AG09319 (cell line): Measurements from ENCODE around the gene C1orf94.

Experiments
- DNase-seq: peaks from one replicate; pipeline ENCODE4 v3.0.0-alpha.2; 2010; ENCODE audit warnings: low read depth; ENCODE audit errors: extremely low read depth
- TF ChIP-seq, protein P1 (sequence below): IDR thresholded peaks from 2 replicates; pipeline ENCODE4 v1.5.1; 2011; ENCODE audit warnings: low read depth, mild to moderate bottlenecking, inconsistent platforms, low read length, moderate library complexity

The C1orf94 gene

GRCh38 chr1:34186741-34187494, 10.2 kb downstream of the C1orf94 start:
- TF ChIP-seq, protein P1, sequence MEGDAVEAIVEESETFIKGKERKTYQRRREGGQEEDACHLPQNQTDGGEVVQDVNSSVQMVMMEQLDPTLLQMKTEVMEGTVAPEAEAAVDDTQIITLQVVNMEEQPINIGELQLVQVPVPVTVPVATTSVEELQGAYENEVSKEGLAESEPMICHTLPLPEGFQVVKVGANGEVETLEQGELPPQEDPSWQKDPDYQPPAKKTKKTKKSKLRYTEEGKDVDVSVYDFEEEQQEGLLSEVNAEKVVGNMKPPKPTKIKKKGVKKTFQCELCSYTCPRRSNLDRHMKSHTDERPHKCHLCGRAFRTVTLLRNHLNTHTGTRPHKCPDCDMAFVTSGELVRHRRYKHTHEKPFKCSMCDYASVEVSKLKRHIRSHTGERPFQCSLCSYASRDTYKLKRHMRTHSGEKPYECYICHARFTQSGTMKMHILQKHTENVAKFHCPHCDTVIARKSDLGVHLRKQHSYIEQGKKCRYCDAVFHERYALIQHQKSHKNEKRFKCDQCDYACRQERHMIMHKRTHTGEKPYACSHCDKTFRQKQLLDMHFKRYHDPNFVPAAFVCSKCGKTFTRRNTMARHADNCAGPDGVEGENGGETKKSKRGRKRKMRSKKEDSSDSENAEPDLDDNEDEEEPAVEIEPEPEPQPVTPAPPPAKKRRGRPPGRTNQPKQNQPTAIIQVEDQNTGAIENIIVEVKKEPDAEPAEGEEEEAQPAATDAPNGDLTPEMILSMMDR = no peak
- no peak for DNase-seq

DNA sequence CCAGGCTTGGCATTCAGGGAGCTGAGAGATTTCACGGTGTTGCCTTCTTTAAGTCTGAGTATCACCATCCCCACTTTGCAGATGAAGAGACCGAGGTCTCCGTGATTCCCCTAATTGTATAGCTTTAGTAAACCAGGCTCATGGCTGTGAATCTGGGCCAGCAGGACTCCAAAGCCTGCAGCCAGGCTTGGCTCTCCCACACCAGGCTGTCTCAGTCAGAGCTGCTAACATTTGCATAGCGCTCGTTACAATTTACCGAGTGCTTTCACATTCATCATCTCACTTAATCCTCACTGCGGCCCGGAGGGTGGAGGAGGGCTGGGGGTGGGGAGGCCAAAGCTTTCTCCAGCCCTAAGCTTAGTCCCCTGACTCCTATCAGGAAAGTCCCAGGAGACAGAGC, 11.7 kb downstream of the C1orf94 start:
- TF ChIP-seq, protein P1 = no peak
- no peak for DNase-seq

GRCh38 chr1:34188985-34189384, 12.3 kb downstream of the C1orf94 start:
- TF ChIP-seq, protein P1 = no peak
- DNase-seq = no peak

DNA sequence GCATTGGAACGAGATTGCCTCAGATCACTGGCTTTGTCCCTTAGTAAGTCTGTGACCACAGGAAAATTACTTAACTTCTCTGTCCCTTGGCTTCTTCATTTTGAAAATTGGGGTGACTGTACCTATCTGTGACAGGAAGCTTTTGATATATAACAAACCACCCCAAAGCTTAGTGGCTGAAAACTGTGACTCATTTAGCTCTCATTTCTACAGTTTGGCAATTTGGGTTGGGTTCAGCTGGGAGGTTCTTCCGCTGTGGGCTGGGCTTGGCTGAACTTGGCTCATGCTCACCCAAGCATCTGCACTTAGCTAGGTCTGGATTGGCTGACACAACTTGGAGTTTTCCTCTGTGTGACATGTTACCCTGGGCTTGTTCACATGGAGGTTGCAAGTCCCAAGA, 14.0 kb downstream of the C1orf94 start:
- TF ChIP-seq, protein P1 = no peak

DNA sequence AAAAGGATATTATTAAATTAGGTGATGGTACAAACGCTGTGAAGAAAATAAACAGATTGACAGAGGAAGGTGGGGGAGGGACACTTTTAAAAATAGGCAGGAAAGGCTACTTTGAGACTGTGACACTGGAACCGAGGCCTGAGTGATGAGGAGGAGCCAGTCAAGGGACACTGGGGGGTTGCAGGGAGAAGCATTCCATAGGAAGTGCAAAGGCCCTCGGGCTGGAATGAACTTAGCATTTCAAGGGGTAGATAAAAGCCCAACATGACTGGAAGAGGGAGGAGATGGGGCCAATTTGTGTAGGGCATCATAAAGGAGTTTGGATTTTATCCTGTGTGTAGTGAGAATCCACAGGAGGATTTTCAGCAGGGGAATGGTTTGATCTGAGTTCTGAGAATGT, 15.9 kb downstream of the C1orf94 start:
- DNase-seq = no peak
- TF ChIP-seq, protein P1 = no peak

More for the DNA sequence above, 14.0 kb downstream of the C1orf94 start:
- DNase-seq = no peak

- TF ChIP-seq, protein P1 = no peak
- DNase-seq = no peak
Measured at GRCh38 chr1:34199927-34200326, 23.2 kb downstream of the C1orf94 start.

- TF ChIP-seq, protein P1 = no peak
- no peak for DNase-seq
Measured at GRCh38 chr1:34212673-34213072, 36.0 kb downstream of the C1orf94 start.
